ENCODE measurements around the gene HIPK2. TPM values are rescaled to one million over a fixed set of nuclear protein-coding genes. Genes with fewer than 3 reads are reported as not detected.

Gene HIPK2
- total RNA-seq, 1 experiment from 2014 or later, result 0.17 TPM

DNA sequence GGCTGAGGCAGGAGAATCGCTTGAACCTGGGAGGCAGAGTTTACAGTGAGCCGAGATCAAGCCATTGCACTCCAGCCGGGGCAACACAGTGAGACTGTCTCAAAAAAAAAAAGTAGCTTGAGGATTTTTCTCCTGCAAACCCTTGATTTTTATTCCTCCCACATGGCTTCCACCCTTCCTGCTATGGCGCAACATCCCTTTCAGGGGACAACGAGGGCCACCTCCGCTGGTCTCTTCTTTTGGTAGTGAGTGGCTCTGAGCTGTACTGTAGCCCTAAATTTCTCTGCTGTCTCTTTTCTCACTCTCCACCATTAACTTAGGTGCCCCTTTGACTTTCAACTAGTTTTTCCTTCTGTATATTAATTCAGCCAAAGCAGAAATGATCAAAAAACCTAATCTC, 113.4 kb downstream of the HIPK2 start:
- no peak for DNase-seq (ENCODE audit: low spot score)
- in situ Hi-C loops (cut with HindIII; ENCODE audit: low sequenced_read_pairs), result no loop called here

DNA sequence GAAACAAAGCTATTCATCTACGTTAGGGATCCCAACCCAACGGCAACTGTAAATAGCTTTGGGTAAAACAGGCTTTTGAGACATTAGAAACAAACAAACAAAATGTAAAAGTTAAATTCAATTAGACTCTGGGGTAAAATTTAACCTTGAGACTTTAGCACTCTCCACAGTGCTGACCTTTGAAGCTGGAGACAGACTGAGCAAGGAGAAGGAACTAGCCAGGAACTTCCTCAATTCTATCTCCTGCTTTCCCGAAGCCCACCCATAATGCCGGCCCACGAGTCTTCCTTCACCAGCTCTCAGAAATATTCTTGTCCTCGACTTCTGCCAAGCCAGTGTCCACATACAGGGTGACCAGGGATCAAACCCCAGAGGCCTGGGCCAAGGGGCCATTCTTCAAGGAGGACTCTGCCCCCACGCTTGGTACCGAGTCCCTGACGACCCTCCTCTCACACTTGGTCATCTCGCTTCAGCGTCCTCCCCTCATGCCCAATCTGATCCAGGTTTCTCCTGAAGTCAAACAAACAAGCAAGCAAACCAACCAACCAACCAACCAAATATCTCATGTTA, 114.1 kb downstream of the HIPK2 start:
- in situ Hi-C loops (cut with HindIII; ENCODE audit: low sequenced_read_pairs), result no loop called here
- no peak for DNase-seq (ENCODE audit: low spot score)

DNA sequence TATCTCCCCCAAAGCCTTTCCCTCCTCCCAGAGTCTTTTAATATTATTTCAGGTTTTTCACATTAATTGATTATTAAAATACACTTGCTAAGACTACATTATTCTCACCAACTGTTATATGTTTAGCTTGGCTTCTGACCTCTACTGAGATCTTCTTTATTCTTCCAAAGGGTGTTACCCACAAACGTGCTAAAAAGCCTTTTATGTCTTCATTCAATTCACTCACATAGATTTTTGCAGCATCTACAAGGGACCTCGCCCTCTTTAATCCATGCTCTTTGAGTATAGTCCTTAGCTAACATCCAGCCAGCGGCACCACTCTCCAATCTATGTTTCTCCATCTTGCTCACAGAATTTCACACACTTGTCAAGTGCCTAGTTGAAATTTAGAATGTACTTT, 115.9 kb downstream of the HIPK2 start:
- in situ Hi-C loops (cut with HindIII; ENCODE audit: low sequenced_read_pairs), result no loop called here
- no peak for DNase-seq (ENCODE audit: low spot score)

DNA sequence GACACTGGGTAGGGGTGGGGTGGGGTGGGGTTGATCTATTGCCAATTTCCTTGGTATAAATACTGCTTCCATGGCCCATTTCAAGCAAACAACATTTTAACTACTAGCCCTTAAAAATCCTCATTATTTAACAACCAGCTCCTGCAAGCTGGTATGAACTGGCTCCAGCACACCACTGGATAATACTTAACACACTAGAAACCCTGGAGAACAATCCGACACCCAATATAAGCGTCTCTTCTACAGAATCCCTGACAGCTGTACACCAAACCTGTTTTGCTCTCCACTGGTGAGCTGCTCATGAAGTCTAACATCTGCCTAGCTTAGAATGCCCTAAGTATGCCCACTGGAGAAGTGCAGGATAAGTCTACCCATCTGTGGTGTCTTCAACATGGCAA, 116.8 kb downstream of the HIPK2 start:
- in situ Hi-C loops (cut with HindIII; ENCODE audit: low sequenced_read_pairs), result no loop called here
- no peak for DNase-seq (ENCODE audit: low spot score)

DNA sequence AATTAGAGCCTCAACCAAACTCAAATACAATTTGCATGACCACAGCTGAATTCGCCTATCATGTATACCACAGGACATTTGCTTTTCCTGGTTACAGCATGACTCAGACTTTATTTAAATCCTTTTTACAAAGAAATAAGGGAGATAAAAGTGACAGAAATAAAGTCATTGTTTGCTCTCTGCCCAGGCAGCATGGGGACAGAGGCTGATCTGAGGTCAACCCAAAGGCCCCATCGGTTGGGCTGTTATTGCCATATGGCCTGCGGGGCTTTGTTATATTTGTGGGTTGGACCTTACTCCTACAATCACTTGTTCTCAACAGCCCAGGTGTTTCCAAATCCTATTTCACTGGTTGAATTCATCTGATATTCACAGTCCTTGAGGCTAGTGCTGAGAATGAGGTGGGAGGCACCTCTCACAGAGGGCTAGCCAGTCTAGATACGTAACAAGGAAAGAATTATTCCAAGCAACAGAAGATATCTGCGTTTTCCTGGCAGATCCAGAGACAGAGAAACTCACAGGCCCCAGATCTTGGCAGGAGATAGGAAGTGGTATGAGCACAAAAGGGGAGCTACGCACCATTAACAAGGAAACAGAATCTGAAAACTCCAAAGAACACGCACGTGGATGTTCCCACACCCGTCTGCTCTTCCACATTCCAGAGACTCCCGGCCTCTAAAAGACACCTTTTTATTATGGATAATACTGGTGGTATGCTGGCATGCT, 117.3 kb downstream of the HIPK2 start:
- in situ Hi-C loops (cut with HindIII; ENCODE audit: low sequenced_read_pairs), result no loop called here
- DNase-seq (ENCODE audit: low spot score), result no peak

DNA sequence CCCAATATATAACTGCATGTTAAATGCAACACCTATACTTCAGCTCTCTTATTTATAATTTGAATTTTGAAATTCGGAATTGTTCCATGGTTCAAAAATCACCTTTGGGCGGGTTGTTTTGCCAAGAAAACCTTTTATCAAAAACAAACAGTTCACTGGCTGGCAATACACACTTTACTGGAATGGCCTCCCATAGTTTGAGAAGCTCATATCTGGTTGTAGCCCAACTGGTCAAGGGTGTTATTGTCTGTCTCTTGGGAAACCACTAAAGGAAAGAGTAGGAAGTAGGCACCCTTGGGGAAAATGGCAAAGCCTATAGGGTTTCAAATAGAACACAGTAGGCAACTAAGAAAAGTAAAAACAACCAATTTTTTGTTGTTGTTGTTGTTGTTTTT, 117.9 kb downstream of the HIPK2 start:
- in situ Hi-C loops (cut with HindIII; ENCODE audit: low sequenced_read_pairs), result no loop called here
- DNase-seq (ENCODE audit: low spot score), result no peak

DNA sequence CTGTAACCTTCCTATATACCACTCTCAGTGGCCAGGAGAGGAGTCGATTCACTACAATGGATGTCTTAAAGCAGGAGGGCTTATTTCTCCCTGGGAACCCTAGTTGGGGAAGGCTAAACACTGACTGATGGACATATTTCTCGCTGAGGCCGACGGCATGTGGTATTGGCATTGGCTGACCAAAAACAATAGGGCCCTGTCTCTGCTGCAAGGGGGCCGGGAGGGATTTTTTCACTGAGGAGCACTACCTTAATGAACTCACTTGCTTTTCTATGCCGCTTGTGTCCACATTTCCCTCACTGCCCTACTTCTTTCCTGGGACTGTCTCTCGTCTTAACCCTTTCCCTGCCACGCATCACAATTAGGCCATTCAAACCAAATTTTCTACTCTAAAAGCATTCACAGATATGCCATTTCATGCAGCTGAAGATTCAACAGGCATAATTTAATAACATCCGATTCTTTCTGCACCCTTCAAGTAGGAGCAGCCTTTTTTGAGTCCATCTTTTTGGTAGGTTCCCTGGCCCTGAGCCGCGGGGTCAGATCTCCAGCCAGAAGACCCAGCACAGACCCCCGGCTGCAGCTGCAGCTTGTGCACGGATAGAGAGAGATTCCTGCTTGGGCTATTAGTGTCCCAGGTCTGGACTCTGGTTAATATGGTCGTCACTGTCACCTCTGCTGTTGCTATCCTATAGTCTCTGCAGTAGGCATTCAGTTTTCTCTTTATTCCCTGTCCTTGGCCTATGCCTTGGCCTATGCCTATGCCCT, 118.7 kb downstream of the HIPK2 start:
- in situ Hi-C loops (cut with HindIII; ENCODE audit: low sequenced_read_pairs), result no loop called here

DNA sequence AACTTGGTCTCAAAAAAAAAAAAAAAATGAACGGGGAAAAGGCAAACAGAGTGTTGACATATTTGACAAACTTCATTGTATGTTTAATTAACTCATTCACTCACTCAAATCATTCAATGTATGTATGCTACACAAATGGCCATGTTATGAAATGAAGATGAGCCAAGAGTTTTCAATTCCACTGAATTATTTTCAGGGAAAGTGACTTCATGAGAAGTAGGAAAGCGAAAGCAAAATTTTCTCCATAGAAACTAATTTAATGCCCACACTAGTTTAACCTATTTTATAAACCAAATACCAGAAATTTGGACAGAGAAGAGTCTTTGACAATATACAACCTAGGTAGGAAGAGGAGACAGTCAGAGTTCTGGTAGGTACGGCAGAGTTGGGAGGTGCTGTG, 119.5 kb downstream of the HIPK2 start:
- in situ Hi-C loops (cut with HindIII; ENCODE audit: low sequenced_read_pairs), result no loop called here
- DNase-seq (ENCODE audit: low spot score), result no peak

More for the DNA sequence above, 118.7 kb downstream of the HIPK2 start:
- no peak for DNase-seq (ENCODE audit: low spot score)

DNA sequence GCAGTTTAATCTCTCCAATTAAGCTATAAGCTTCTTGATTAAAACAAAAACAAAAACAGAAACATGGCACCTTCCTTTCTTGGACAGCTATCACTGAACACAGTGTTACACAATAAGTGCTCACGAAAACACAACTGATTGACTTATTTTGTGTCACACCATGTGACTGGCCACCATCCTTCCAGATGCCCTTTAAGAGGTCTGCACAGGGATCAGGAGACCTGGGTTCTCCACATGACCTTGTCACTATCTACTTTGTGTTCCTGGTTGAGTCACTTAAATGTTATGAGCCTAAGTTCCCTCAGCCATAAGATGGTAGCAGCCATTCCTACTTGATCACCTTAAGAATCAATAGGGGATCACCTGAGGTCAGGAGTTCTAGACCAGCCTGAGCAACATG, 120.1 kb downstream of the HIPK2 start:
- in situ Hi-C loops (cut with HindIII; ENCODE audit: low sequenced_read_pairs), result no loop called here
- DNase-seq (ENCODE audit: low spot score), result no peak

DNA sequence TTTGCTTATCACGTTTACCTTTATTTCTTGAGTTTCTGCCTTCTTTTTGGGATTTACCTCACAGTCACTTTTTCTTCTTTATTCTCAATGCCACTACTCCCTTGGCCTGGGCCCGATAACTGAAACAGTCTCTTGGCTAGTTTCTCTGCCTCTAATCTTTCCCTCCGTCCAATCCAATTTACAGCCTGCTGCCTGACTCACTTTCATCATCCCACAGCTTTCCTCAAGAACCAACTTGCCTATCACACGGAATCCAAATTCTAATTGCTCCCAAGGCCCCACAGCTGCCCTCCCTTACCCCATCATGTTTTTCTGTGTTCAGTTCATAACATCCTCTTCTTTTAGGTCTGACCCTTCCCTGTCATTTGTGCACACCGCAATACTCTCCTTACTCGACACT, 121.4 kb downstream of the HIPK2 start:
- in situ Hi-C loops (cut with HindIII; ENCODE audit: low sequenced_read_pairs), result no loop called here
- no peak for DNase-seq (ENCODE audit: low spot score)

DNA sequence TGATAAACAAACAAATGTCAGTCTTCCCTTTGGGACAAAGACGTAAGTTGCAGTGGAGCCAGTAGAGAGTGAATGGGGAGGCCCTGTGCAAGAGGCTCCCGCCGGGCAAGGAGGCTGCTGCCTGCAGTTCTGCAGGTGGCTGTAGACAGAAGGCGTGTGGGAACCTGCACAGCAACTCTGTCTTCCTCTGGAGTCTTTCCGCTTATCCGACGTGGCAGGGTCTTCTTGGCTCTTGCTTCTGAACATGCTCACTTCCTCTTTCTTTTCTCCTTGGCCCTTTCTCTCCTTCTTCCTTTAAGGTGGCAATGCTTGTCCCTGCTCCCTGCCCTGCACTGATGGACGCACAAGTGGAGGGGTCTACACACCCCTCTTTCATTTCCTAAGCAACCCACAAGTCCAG, 122.5 kb downstream of the HIPK2 start:
- DNase-seq (ENCODE audit: low spot score), result no peak
- in situ Hi-C loops (cut with HindIII; ENCODE audit: low sequenced_read_pairs), result no loop called here

DNA sequence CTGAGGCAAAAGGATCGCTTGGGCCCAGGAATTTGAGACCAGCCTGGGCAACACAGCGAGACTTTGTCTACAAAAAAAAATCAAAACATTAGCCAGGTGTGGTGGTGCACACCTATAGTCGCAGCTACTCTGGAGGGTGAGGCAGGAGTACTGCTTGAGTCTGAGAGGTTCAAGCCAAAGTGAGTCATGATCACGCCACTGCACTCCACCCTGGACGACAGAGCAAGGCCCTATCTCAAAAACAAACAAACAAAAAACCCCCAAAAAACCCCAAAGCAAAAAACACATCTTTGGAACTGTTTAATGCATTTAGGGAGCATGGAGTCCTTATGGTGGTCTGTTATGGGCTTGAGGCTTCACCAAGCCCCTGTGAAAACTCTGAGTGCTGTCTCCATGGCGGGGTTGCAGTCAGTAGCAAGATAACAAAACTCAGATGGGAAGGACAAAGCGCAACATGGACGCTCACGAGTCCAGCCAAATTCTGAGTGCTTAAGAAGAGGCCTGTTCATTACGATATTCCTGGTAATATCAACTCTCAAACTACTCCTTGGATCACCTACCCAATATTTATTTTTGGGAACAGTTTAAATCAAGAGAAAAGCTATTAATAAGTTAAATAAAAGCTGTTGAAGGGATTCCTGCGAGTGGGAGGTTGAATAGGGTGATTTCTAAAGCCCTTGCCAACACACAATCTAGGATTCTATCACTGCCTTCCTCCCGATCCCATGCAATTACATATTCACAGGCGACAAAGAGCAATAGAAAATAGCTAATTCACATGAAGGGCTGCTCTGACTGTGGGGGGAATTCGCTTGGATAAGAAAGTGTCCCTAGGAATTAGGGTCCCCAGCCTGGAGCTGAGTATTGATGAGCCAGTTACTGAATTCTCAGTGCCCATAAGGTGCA, 123.3 kb downstream of the HIPK2 start:
- in situ Hi-C loops (cut with HindIII; ENCODE audit: low sequenced_read_pairs), result no loop called here
- no peak for DNase-seq (ENCODE audit: low spot score)

DNA sequence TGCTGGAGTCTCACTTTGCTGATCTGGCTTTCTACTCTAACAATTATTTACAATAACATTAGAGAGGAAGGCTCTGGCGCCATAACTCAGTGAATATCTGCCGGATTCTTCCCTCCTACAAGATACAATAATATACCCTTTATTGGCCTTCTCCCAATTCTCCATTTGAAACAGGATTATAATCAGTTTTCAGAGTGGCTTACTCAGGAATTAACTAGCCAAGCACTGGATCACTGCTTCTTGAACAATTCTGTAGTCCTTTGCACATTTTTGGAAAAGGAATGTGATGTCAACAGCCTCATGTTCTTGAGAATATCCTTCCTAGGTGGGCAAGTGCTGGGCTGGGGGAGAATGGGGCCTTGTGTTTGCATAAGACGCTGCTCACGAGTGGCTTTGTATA, 125.9 kb downstream of the HIPK2 start:
- DNase-seq (ENCODE audit: low spot score), result no peak
- in situ Hi-C loops (cut with HindIII; ENCODE audit: low sequenced_read_pairs), result no loop called here

DNA sequence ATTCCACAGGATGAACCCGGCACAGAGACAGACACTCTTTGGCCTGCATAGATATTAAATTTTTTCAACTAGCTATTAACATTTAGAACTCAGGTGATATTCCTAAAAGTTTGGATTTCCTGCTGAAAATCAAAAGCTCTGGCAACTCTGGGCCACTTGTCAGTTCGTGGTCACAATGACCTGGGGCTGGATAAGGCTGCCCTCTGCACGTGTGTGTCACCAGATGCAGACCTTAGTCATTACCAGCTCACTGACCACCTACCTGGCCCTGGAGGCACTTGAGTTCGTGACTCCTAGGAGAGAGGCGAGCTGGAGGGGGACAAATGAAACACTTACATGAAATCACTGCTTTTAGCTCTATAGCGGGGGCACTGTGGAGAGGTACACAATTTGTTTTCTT, 126.5 kb downstream of the HIPK2 start:
- in situ Hi-C loops (cut with HindIII; ENCODE audit: low sequenced_read_pairs), result no loop called here

DNA sequence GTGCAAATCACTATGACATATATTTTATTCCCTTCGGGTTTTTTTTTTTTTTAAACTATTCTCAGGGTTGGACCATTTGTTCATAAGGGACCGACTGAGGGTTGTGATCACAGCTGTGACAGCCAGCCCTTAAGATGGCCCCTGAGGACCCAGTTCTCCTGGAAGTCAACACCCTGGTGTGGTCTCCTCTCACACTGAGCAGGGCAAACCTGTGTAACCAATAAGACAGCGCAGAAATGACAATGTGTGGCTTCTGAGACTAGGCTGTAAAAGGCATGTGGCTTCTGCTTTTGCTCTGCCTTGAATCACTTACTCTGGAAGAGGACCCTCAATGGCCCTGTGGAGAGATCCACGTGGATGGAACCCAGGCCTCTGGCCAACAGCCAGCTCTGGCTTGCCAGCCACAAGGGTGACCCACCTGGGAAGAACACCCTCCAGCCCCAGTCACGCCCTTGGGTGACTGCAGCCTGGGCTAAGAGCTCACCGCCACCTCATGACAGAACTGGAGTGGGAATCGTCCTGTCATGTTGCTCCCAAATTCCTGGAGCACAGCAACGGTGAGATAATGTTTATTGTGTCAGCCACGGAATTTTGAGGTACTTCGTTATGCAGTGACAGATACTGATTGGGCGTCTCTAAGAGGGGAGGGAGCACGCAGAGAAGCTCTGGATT, 127.2 kb downstream of the HIPK2 start:
- no peak for DNase-seq (ENCODE audit: low spot score)
- in situ Hi-C loops (cut with HindIII; ENCODE audit: low sequenced_read_pairs), result no loop called here

More for the DNA sequence above, 126.5 kb downstream of the HIPK2 start:
- no peak for DNase-seq (ENCODE audit: low spot score)

DNA sequence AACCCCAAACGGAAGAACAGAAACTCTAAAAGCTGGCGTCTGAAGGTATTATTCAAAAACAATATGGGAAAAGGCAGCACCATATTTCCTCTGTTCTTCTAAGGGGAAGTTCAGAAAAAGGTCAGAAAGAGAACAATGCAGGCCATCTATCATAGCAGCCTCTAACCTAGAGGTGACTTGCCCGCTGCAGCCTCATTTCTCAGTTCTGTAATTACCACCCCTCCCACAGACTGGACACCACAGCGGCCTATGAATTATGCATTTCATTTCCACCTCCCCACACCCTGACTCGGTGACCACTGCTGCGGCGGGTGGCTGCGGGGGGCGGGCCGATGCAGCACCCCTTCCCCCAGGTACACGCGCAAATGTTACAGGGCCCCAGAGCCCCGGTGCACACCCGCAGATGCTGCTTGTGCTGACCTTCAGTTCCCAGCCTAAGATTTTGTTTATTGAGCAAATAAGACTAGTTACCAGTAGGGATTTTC, 128.8 kb downstream of the HIPK2 start:
- DNase-seq (ENCODE audit: low spot score), result no peak
- in situ Hi-C loops (cut with HindIII; ENCODE audit: low sequenced_read_pairs), result no loop called here

DNA sequence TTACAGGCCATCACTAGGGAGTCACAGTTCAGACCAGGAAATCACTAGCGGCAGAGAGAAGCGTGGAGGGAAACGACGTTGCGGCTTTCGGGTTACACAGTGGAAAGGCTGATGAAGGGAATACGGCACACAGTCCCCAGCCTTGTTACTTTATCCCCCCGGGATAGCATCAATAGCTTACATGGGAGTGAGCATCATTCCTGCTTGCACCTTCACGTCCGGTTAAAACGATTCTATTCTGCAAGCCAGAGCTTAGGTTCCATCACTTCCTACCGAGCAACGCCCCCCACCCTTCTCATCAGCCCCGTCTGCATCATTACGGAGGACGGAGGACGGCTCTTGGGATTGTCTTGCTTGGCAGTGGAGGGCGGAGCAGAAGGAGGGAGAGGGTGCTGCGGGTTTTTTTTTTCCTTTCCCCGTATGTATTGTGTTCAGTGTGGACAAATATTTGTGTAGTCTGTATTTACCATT, 129.4 kb downstream of the HIPK2 start:
- DNase-seq (ENCODE audit: low spot score), result no peak
- in situ Hi-C loops (cut with HindIII; ENCODE audit: low sequenced_read_pairs), result no loop called here

DNA sequence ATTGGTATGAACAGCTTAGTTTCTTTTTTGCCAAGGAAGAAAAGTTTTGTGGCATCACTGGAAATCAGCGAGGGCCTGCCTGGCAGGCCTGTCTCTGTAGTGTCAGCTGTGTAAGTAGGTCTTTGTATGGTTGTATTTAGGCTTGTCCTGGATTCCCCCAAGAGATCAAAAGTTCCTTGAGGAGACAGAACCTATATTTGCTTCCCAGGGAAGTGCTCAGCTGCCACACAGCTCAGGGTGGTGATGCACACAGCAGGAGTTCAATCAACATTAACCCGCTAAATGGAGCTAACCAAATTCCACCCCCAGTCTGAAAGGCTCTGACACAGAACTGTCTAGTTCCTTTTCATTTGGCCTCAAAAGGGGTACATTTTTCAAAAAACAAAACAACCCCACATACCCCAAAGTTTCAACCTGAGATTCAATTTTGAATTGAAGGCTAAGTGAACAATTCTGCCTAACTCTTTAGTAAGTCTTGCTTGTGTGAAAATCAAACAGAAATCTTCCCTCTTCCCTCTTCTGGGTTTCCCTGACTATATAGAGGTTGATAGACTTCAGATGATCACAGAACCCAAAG, 129.9 kb downstream of the HIPK2 start:
- DNase-seq (ENCODE audit: low spot score), result no peak
- in situ Hi-C loops (cut with HindIII; ENCODE audit: low sequenced_read_pairs), result no loop called here

All from G401 (cell line).